ENCODE measurements around the gene MGA. TPM values are rescaled to one million over a fixed set of nuclear protein-coding genes. Genes with fewer than 3 reads are reported as not detected.

The MGA gene
- total RNA-seq, 2 donors from 2014 or later: 42.9 to 62.5 TPM

DNA sequence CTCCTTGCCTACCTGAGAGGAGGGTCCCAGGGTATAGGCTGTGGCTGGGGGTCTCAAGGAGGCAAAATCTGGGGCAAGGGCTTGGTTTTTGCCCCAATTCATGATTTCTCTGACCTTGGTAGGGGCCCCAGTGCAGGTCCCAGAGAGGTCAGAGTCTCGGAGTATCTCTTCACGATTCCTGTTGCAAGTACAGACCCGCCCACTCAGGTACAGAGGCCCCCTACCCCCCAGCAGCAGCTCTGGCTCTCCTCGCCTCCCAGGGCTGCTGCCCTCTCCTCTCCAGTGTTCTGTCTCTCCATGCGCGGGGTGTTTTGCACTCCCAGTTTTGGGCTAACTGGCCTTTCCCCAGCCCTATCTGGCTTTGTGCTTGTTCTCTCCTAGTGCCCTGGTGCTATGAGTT is 162.3 kb downstream of the MGA start:
- H3K4me3 ChIP-seq: no peak overlapping the region
- no peak for TF ChIP-seq POLR2A (IDR thresholded peaks at IDR 0.05)
- no peak for TF ChIP-seq POLR2AphosphoS5 (IDR thresholded peaks at IDR 0.05)
- TF ChIP-seq, protein P1, sequence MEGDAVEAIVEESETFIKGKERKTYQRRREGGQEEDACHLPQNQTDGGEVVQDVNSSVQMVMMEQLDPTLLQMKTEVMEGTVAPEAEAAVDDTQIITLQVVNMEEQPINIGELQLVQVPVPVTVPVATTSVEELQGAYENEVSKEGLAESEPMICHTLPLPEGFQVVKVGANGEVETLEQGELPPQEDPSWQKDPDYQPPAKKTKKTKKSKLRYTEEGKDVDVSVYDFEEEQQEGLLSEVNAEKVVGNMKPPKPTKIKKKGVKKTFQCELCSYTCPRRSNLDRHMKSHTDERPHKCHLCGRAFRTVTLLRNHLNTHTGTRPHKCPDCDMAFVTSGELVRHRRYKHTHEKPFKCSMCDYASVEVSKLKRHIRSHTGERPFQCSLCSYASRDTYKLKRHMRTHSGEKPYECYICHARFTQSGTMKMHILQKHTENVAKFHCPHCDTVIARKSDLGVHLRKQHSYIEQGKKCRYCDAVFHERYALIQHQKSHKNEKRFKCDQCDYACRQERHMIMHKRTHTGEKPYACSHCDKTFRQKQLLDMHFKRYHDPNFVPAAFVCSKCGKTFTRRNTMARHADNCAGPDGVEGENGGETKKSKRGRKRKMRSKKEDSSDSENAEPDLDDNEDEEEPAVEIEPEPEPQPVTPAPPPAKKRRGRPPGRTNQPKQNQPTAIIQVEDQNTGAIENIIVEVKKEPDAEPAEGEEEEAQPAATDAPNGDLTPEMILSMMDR (IDR thresholded peaks at IDR 0.05): no peak
- H3K9me3 ChIP-seq: no peaks in the 10 kb centered on the region
- peaks cover 2 to 14% of the 10 kb centered on the region in 2 donors for H3K36me3 ChIP-seq
- WGBS: 81% methylated on average over 6 of the region's 6 CpGs
- intact Hi-C loops (cut with DNase I): no loop called here
- no peak overlapping the region for H3K27ac ChIP-seq
- DNase-seq (ENCODE audit: low spot score): no peak
- peaks cover 3% of the 10 kb centered on the region for H3K4me1 ChIP-seq (replicated peaks)
- H3K27me3 ChIP-seq (replicated peaks; ENCODE audit: insufficient read depth): no peaks in the 10 kb centered on the region

MicroRNAs encoded within 50 kb of the gene (microRNA counts, 767-probe panel; counts per million panel counts)
- microRNA hsa-miR-626: 0 to 431 counts per million in 2 donors

Small RNAs within 50 kb of the gene (microRNA-seq; reads per million reads assigned to microRNA genes)
- not detected for gene MIR626

Small RNAs within 50 kb of the gene (small RNA-seq; reads per million reads assigned to genes)
- 0 reads per million in 2 donors for gene MIR626

Other genes starting within 250 kb of the MGA start
- gene RTF1, start 243.3 kb upstream of the MGA start, total RNA-seq: 10 to 100 TPM; 23.8 to 52.4 TPM
- gene ITPKA, start 166.5 kb upstream of the MGA start, total RNA-seq: 10 to 100 TPM in 1 of 2 donors, under 1 TPM in 1; 0.23 to 14.2 TPM
- gene LTK, start 146.6 kb upstream of the MGA start, total RNA-seq: 1 to 10 TPM in 1 of 2 donors, not detected in 1; 1.5 TPM
- gene RPAP1, start 116.1 kb upstream of the MGA start, total RNA-seq: 10 to 100 TPM; 17.0 to 47.3 TPM
- 10 to 100 TPM in 1 of 2 donors, 1 to 10 TPM in 1; 5.2 to 99.6 TPM for gene TYRO3, start 101.2 kb upstream of the MGA start, total RNA-seq
- 10 to 100 TPM; 17.4 to 62.8 TPM for gene MAPKBP1, start 114.1 kb downstream of the MGA start, total RNA-seq
- 10 to 100 TPM; 20.7 to 56.6 TPM for gene JMJD7, start 167.7 kb downstream of the MGA start, total RNA-seq
- gene PLA2G4B, start 178.4 kb downstream of the MGA start, total RNA-seq: 1 to 10 TPM; 1.5 to 7.6 TPM
- 1 to 10 TPM; 1.2 to 2.2 TPM for gene SPTBN5, start 233.6 kb downstream of the MGA start, total RNA-seq